Esophagus (tissue), 2 donors: ENCODE results near the gene C2orf49. TPM values are rescaled to one million over a fixed set of nuclear protein-coding genes. Genes with fewer than 3 reads are reported as not detected.

ENCODE experiments used
- H3K27ac ChIP-seq, 2 donors: one replicate each; pipeline ENCODE4 v1.5.1; 2013; ENCODE audit warnings: low read depth in 2 of 2, mild to moderate bottlenecking in 2 of 2, inconsistent platforms in 1 of 2, low read length in 1 of 2, moderate library complexity in 1 of 2
- H3K27me3 ChIP-seq, 2 donors: one replicate each; pipeline ENCODE4 v1.6.1; 2013; ENCODE audit warnings: low read length in 2 of 2, control low read depth in 1 of 2, mild to moderate bottlenecking in 1 of 2; ENCODE audit not compliant: insufficient read depth in 2 of 2, control insufficient read depth in 1 of 2
- H3K36me3 ChIP-seq, 2 donors: one replicate each; pipeline ENCODE4 v1.6.1; 2013; ENCODE audit warnings: low read length in 1 of 2; ENCODE audit not compliant: control insufficient read depth in 2 of 2, insufficient read depth in 2 of 2
- H3K4me1 ChIP-seq, 2 donors: one replicate each; pipeline ENCODE4 v1.6.1; 2013; ENCODE audit warnings: low read length in 1 of 2; ENCODE audit not compliant: control insufficient read depth in 2 of 2, insufficient read depth in 2 of 2
- H3K4me3 ChIP-seq, 2 donors: one replicate each; pipeline ENCODE4 v1.5.1; 2013; ENCODE audit warnings: low read length in 2 of 2, mild to moderate bottlenecking in 2 of 2, low read depth in 1 of 2, moderate library complexity in 1 of 2
- H3K9me3 ChIP-seq, 2 donors: one replicate each; pipeline ENCODE4 v1.6.1; 2013; ENCODE audit warnings: mild to moderate bottlenecking in 2 of 2, low read depth in 1 of 2, low read length in 1 of 2, moderate library complexity in 1 of 2; ENCODE audit not compliant: control insufficient read depth in 2 of 2, insufficient read depth in 1 of 2
- WGBS, 2 donors: extraction: QIAGEN DNeasy Blood & Tissue Kit; methylation state at CpG; one replicate each; pipeline ENCODE4 v1.1.7; 2013; 5-methylcytosine and 5-hydroxymethylcytosine counted together
- polyA plus RNA-seq, 2 donors: library from polyadenylated mRNA; stranded (reverse); fragments of 200-250 nt; gene quantifications; one replicate each; pipeline ENCODE4 v1.2.3, GENCODE V29; 2013
- donor health status: healthy with polysubstance abuse.
- donor health status: Bipolar disorder and iron deficiency.

The C2orf49 gene
- polyA plus RNA-seq, 2 donors: 6.6 to 8.7 TPM

- Histone ChIP-seq H3K27ac (no peak overlapping the region), H3K27me3 (no peaks in the 10 kb centered on the region), H3K9me3 (no peaks in the 10 kb centered on the region), H3K4me3 (no peak overlapping the region), H3K36me3 (peaks cover 7% of the 10 kb centered on the region in 2 donors), H3K4me1 (no peaks in the 10 kb centered on the region)
- WGBS, 2 donors: 96% methylated on average over 3 of the region's 3 CpGs
Observed at GRCh38 chr2:105298017-105298416, 39.3 kb upstream of the C2orf49 start.

GRCh38 chr2:105299290-105299689, 38.0 kb upstream of the C2orf49 start:
- Histone ChIP-seq H3K9me3 (no peaks in the 10 kb centered on the region), H3K4me1 (no peaks in the 10 kb centered on the region), H3K36me3 (peaks cover 7% of the 10 kb centered on the region in 2 donors), H3K27me3 (no peaks in the 10 kb centered on the region), H3K27ac (no peak overlapping the region), H3K4me3 (no peak overlapping the region)
- WGBS, 2 donors: 89 to 93% methylated on average over 5 of the region's 5 CpGs

GRCh38 chr2:105301646-105302045, 35.7 kb upstream of the C2orf49 start:
- 78 to 85% methylated on average over 3 of the region's 3 CpGs for WGBS, 2 donors
- no peaks in the 10 kb centered on the region for H3K27me3 ChIP-seq
- H3K4me1 ChIP-seq: no peaks in the 10 kb centered on the region
- no peak overlapping the region for H3K27ac ChIP-seq
- H3K36me3 ChIP-seq: peaks cover 7% of the 10 kb centered on the region in 2 donors
- no peak overlapping the region for H3K4me3 ChIP-seq
- no peaks in the 10 kb centered on the region for H3K9me3 ChIP-seq

- H3K4me3 ChIP-seq: no peak overlapping the region
- WGBS, 2 donors: 86 to 91% methylated on average over 7 of the region's 7 CpGs
- peaks cover 3 to 4% of the 10 kb centered on the region in 2 donors for H3K4me1 ChIP-seq
- no peak overlapping the region for H3K27ac ChIP-seq
- peaks cover 7 to 18% of the 10 kb centered on the region in 2 donors for H3K36me3 ChIP-seq
- no peaks in the 10 kb centered on the region for H3K9me3 ChIP-seq
- no peaks in the 10 kb centered on the region for H3K27me3 ChIP-seq
Observed at GRCh38 chr2:105307146-105307545, 30.2 kb upstream of the C2orf49 start.

GRCh38 chr2:105307550-105307949, 29.8 kb upstream of the C2orf49 start:
- Histone ChIP-seq H3K9me3 (no peaks in the 10 kb centered on the region), H3K27ac (no peak overlapping the region), H3K27me3 (no peaks in the 10 kb centered on the region), H3K4me3 (no peak overlapping the region), H3K4me1 (peaks cover 3 to 4% of the 10 kb centered on the region in 2 donors), H3K36me3 (peaks cover 7 to 18% of the 10 kb centered on the region in 2 donors)
- 87 to 90% methylated on average over 19 of the region's 19 CpGs for WGBS, 2 donors

- WGBS, 2 donors: 91 to 95% methylated on average over 17 of the region's 17 CpGs
- no peaks in the 10 kb centered on the region for H3K9me3 ChIP-seq
- no peak overlapping the region for H3K4me3 ChIP-seq
- H3K27ac ChIP-seq: no peak overlapping the region
- H3K4me1 ChIP-seq: peaks cover 3 to 4% of the 10 kb centered on the region in 2 donors
- H3K27me3 ChIP-seq: no peaks in the 10 kb centered on the region
- peaks cover 7 to 18% of the 10 kb centered on the region in 2 donors for H3K36me3 ChIP-seq
Observed at GRCh38 chr2:105307962-105308361, 29.4 kb upstream of the C2orf49 start.

- no peaks in the 10 kb centered on the region for H3K9me3 ChIP-seq
- H3K36me3 ChIP-seq: peaks cover 7 to 18% of the 10 kb centered on the region in 2 donors
- H3K27ac ChIP-seq: no peak overlapping the region
- no peak overlapping the region for H3K4me3 ChIP-seq
- no peaks in the 10 kb centered on the region for H3K27me3 ChIP-seq
- peaks cover 3 to 4% of the 10 kb centered on the region in 2 donors for H3K4me1 ChIP-seq
- 91 to 94% methylated on average over 15 of the region's 15 CpGs for WGBS, 2 donors
Observed at GRCh38 chr2:105308382-105309146, 28.8 kb upstream of the C2orf49 start.

- Histone ChIP-seq H3K27me3 (no peaks in the 10 kb centered on the region), H3K36me3 (peaks cover 7 to 18% of the 10 kb centered on the region in 2 donors), H3K9me3 (no peaks in the 10 kb centered on the region), H3K27ac (no peak overlapping the region), H3K4me1 (peaks cover 3 to 4% of the 10 kb centered on the region in 2 donors), H3K4me3 (no peak overlapping the region)
- 81 to 84% methylated on average over 4 of the region's 4 CpGs for WGBS, 2 donors
Observed at GRCh38 chr2:105309147-105309545, 28.2 kb upstream of the C2orf49 start.

- H3K4me1 ChIP-seq: peaks cover 3% of the 10 kb centered on the region in 2 donors
- no peak overlapping the region for H3K4me3 ChIP-seq
- peaks cover 3 to 6% of the 10 kb centered on the region in 2 donors for H3K36me3 ChIP-seq
- no peaks in the 10 kb centered on the region for H3K27me3 ChIP-seq
- H3K9me3 ChIP-seq: no peaks in the 10 kb centered on the region
- no peak overlapping the region for H3K27ac ChIP-seq
Observed at GRCh38 chr2:105313877-105314276, 23.5 kb upstream of the C2orf49 start.

- no peak overlapping the region for H3K4me3 ChIP-seq
- H3K27me3 ChIP-seq: no peaks in the 10 kb centered on the region
- H3K4me1 ChIP-seq: no peaks in the 10 kb centered on the region
- 74 to 76% methylated on average over 3 of the region's 3 CpGs for WGBS, 2 donors
- H3K36me3 ChIP-seq: peaks cover under 1 to 1% of the 10 kb centered on the region in 2 donors
- H3K9me3 ChIP-seq: no peaks in the 10 kb centered on the region
- no peak overlapping the region for H3K27ac ChIP-seq
Observed at GRCh38 chr2:105315314-105315713, 22.0 kb upstream of the C2orf49 start.
